Measurements from ENCODE around the gene DCLRE1A.

Gene DCLRE1A

GRCh38 chr10:113893570-113893969, 39.7 kb upstream of the DCLRE1A start (continued):
- TF ChIP-seq ZSCAN5A (tag by site-specific recombination; IDR thresholded peaks at IDR 0.05) (no peak), SP3 (tag by site-specific recombination; IDR thresholded peaks at IDR 0.05) (no peak)
- TF ChIP-seq, protein P1, sequence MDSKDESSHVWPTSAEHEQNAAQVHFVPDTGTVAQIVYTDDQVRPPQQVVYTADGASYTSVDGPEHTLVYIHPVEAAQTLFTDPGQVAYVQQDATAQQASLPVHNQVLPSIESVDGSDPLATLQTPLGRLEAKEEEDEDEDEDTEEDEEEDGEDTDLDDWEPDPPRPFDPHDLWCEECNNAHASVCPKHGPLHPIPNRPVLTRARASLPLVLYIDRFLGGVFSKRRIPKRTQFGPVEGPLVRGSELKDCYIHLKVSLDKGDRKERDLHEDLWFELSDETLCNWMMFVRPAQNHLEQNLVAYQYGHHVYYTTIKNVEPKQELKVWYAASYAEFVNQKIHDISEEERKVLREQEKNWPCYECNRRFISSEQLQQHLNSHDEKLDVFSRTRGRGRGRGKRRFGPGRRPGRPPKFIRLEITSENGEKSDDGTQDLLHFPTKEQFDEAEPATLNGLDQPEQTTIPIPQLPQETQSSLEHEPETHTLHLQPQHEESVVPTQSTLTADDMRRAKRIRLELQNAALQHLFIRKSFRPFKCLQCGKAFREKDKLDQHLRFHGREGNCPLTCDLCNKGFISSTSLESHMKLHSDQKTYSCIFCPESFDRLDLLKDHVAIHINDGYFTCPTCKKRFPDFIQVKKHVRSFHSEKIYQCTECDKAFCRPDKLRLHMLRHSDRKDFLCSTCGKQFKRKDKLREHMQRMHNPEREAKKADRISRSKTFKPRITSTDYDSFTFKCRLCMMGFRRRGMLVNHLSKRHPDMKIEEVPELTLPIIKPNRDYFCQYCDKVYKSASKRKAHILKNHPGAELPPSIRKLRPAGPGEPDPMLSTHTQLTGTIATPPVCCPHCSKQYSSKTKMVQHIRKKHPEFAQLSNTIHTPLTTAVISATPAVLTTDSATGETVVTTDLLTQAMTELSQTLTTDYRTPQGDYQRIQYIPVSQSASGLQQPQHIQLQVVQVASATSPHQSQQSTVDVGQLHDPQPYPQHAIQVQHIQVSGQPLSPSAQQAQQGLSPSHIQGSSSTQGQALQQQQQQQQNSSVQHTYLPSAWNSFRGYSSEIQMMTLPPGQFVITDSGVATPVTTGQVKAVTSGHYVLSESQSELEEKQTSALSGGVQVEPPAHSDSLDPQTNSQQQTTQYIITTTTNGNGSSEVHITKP (tag by site-specific recombination; IDR thresholded peaks at IDR 0.05) = no peak

DNA sequence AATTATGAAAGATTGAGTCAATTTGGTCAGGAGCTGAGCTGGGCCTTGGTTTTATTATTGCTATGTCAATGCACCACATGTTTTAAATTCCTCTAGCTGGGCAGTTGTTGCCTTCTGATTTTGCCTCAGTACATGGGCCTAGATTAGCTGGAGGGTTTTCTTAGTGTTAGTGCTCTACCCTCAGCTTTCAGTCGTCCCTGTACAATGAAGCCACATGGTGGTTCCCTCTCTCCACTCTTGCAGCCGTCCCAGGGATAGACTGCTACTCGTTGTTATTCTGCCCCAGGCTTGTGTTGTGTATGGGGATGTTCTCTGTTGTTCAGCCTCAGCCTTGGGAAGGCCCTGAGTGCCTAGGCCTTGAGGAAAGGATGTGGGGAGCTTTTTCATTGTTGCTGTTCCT, 37.6 kb upstream of the DCLRE1A start:
- Histone ChIP-seq H3K4me1 (ENCODE audit: control insufficient read depth, insufficient read depth, low read length) (no peaks in the 10 kb centered on the region), H3K9me3 (ENCODE audit: control insufficient read depth, insufficient read depth, low read depth, low read length) (no peaks in the 10 kb centered on the region), H3K36me3 (ENCODE audit: control insufficient read depth in 2 of 2, insufficient read depth in 1 of 2, low read length in 2 of 2) (peaks cover 1 to 18% of the 10 kb centered on the region in 2 experiments), H3K27ac (ENCODE audit: extremely low read depth, low read depth, low read length) (no peak overlapping the region), H3K4me3 (ENCODE audit: low read depth, low read length) (no peak overlapping the region)
- TF ChIP-seq ZSCAN5A (tag by site-specific recombination; IDR thresholded peaks at IDR 0.05) = no peak
- TF ChIP-seq ZNF416 (tag by site-specific recombination; IDR thresholded peaks at IDR 0.05) = no peak
- TF ChIP-seq ZNF664 (tag by site-specific recombination; IDR thresholded peaks at IDR 0.05) = no peak
- no peak for TF ChIP-seq KLF7 (tag by site-specific recombination; IDR thresholded peaks at IDR 0.05; ENCODE audit: borderline replicate concordance)
- no peak for TF ChIP-seq ZNF449 (tag by site-specific recombination; IDR thresholded peaks at IDR 0.05)
- TF ChIP-seq ZNF175 (tag by site-specific recombination; IDR thresholded peaks at IDR 0.05) = no peak
- TF ChIP-seq, protein P2, sequence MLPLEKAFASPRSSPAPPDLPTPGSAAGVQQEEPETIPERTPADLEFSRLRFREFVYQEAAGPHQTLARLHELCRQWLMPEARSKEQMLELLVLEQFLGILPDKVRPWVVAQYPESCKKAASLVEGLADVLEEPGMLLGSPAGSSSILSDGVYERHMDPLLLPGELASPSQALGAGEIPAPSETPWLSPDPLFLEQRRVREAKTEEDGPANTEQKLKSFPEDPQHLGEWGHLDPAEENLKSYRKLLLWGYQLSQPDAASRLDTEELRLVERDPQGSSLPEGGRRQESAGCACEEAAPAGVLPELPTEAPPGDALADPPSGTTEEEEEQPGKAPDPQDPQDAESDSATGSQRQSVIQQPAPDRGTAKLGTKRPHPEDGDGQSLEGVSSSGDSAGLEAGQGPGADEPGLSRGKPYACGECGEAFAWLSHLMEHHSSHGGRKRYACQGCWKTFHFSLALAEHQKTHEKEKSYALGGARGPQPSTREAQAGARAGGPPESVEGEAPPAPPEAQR (tag by site-specific recombination; IDR thresholded peaks at IDR 0.05) = no peak
- no peak for TF ChIP-seq ZNF184 (tag by site-specific recombination; IDR thresholded peaks at IDR 0.05)
- no peak for TF ChIP-seq ZNF626 (tag by site-specific recombination; IDR thresholded peaks at IDR 0.05)
- no peak for TF ChIP-seq ZNF558 (tag by site-specific recombination; IDR thresholded peaks at IDR 0.05)
- TF ChIP-seq, protein P3, sequence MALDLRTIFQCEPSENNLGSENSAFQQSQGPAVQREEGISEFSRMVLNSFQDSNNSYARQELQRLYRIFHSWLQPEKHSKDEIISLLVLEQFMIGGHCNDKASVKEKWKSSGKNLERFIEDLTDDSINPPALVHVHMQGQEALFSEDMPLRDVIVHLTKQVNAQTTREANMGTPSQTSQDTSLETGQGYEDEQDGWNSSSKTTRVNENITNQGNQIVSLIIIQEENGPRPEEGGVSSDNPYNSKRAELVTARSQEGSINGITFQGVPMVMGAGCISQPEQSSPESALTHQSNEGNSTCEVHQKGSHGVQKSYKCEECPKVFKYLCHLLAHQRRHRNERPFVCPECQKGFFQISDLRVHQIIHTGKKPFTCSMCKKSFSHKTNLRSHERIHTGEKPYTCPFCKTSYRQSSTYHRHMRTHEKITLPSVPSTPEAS (tag by site-specific recombination; IDR thresholded peaks at IDR 0.05) = no peak
- no peak for TF ChIP-seq ZNF2 (tag by site-specific recombination; IDR thresholded peaks at IDR 0.05)
- no peak for TF ChIP-seq MZF1 (tag by site-specific recombination; IDR thresholded peaks at IDR 0.05; ENCODE audit: borderline replicate concordance)
- TF ChIP-seq TRIM28 (IDR thresholded peaks at IDR 0.05; ENCODE audit: borderline replicate concordance, low read length) = no peak
- TF ChIP-seq ZNF223 (tag by site-specific recombination; IDR thresholded peaks at IDR 0.05) = no peak
- POLR2A ChIA-PET = no interaction called here
- CTCF ChIA-PET = interaction anchor here (0.7 kb wide), 1 partner anchor 111 kb away, joined by 3 read pairs; no protein-coding TSS in a partner anchor
